Mesenchymal stem cell (in vitro differentiated cells and primary cell): Measurements from ENCODE around the gene DRP2.

Experiments used
- DNase-seq: peaks from one replicate; pipeline ENCODE4 v3.0.0-alpha.2; 2013
- H2AFZ ChIP-seq: one replicate; pipeline ENCODE4 v1.6.1; 2013; ENCODE audit warnings: low read depth, mild to moderate bottlenecking, control low read depth, inconsistent platforms, low read length, moderate library complexity
- H2AK5ac ChIP-seq: 2 replicates; pipeline ENCODE4 v1.6.1; 2013; ENCODE audit warnings: low read length, moderate library complexity, mild to moderate bottlenecking, inconsistent platforms; ENCODE audit not compliant: severe bottlenecking
- H2BK120ac ChIP-seq: one replicate; pipeline ENCODE4 v1.6.1; 2013; ENCODE audit warnings: low read depth, mild to moderate bottlenecking, inconsistent platforms, low read length, moderate library complexity
- H2BK12ac ChIP-seq, 2 experiments: one replicate each; pipeline ENCODE4 v1.6.1; 2013; ENCODE audit warnings: inconsistent platforms in 2 of 2, low read length in 2 of 2, mild to moderate bottlenecking in 2 of 2, moderate library complexity in 2 of 2, control low read depth in 1 of 2
- H2BK15ac ChIP-seq: one replicate; pipeline ENCODE4 v1.6.1; 2013; ENCODE audit warnings: mild to moderate bottlenecking, low read depth, inconsistent platforms; ENCODE audit not compliant: poor library complexity, severe bottlenecking
- H2BK5ac ChIP-seq: 2 replicates; pipeline ENCODE4 v1.6.1; 2013; ENCODE audit warnings: low read depth, mild to moderate bottlenecking, low read length, control low read depth, inconsistent platforms; ENCODE audit not compliant: poor library complexity, severe bottlenecking
- H3K14ac ChIP-seq, 2 experiments: one replicate each; pipeline ENCODE4 v1.6.1; 2013; ENCODE audit warnings: inconsistent platforms in 2 of 2, low read length in 2 of 2, control low read depth in 1 of 2, mild to moderate bottlenecking in 1 of 2, moderate library complexity in 1 of 2
- H3K18ac ChIP-seq, 2 experiments: one replicate each; pipeline ENCODE4 v1.6.1; 2013; ENCODE audit warnings: inconsistent platforms in 2 of 2, low read length in 2 of 2, control low read depth in 1 of 2, low read depth in 1 of 2, mild to moderate bottlenecking in 1 of 2
- H3K23ac ChIP-seq, 2 experiments: one replicate each; pipeline ENCODE4 v1.6.1; 2013; ENCODE audit warnings: inconsistent platforms in 2 of 2, low read length in 2 of 2, mild to moderate bottlenecking in 2 of 2, moderate library complexity in 2 of 2, control low read depth in 1 of 2
- H3K27ac ChIP-seq: 2 replicates; pipeline ENCODE4 v1.5.1; 2013; ENCODE audit warnings: mild to moderate bottlenecking, moderate library complexity, low read length, control low read depth, inconsistent platforms; ENCODE audit not compliant: poor library complexity, severe bottlenecking
- H3K27me3 ChIP-seq, 2 experiments: 2 replicates each; pipeline versions ENCODE4 v1.6.1 to v1.7.0; 2013; ENCODE audit warnings: low read length in 2 of 2, mild to moderate bottlenecking in 2 of 2, moderate library complexity in 2 of 2, control low read depth in 1 of 2, inconsistent platforms in 1 of 2; ENCODE audit not compliant: control insufficient read depth in 1 of 2, insufficient read depth in 1 of 2
- H3K36me3 ChIP-seq, 2 experiments: 2 replicates each; pipeline versions ENCODE4 v1.6.1 to v1.7.0; 2013; ENCODE audit warnings: low read length in 2 of 2, control low read depth in 1 of 2, inconsistent platforms in 1 of 2, low read depth in 1 of 2, mild to moderate bottlenecking in 1 of 2; ENCODE audit not compliant: insufficient read depth in 2 of 2, control insufficient read depth in 1 of 2
- H3K4ac ChIP-seq, 2 experiments: one replicate each; pipeline ENCODE4 v1.6.1; 2013; ENCODE audit warnings: inconsistent platforms in 2 of 2, low read length in 2 of 2, mild to moderate bottlenecking in 2 of 2, moderate library complexity in 2 of 2, control low read depth in 1 of 2, low read depth in 1 of 2
- H3K4me1 ChIP-seq: 2 replicates; pipeline ENCODE4 v1.6.1; 2013; ENCODE audit warnings: low read depth, low read length, control low read depth; ENCODE audit not compliant: control insufficient read depth, insufficient read depth
- H3K4me2 ChIP-seq: 2 replicates; pipeline ENCODE4 v1.6.1; 2013; ENCODE audit warnings: low read length, mild to moderate bottlenecking, inconsistent platforms; ENCODE audit not compliant: poor library complexity, severe bottlenecking
- H3K4me3 ChIP-seq, 2 experiments: 2 replicates each; pipeline versions ENCODE4 v1.5.1 to v1.7.0; 2013; ENCODE audit warnings: low read length in 2 of 2, mild to moderate bottlenecking in 2 of 2, control low read depth in 1 of 2, low read depth in 1 of 2; ENCODE audit not compliant: insufficient read depth in 1 of 2
- H3K79me1 ChIP-seq: replicated peaks from 2 replicates; pipeline ENCODE4 v1.6.1; 2013; ENCODE audit warnings: mild to moderate bottlenecking, control low read depth, low read length, inconsistent platforms; ENCODE audit not compliant: poor library complexity, severe bottlenecking
- H3K9ac ChIP-seq: 2 replicates; pipeline ENCODE4 v1.7.0; 2013; ENCODE audit warnings: mild to moderate bottlenecking, low read length, moderate library complexity
- H3K9me3 ChIP-seq: 2 replicates; pipeline ENCODE4 v1.7.0; 2013; ENCODE audit warnings: mild to moderate bottlenecking, low read length; ENCODE audit not compliant: control insufficient read depth
- H4K8ac ChIP-seq: one replicate; pipeline ENCODE4 v1.6.1; 2013; ENCODE audit warnings: inconsistent platforms, mild to moderate bottlenecking, low read length, moderate library complexity
- H4K91ac ChIP-seq: one replicate; pipeline ENCODE4 v1.6.1; 2013; ENCODE audit warnings: mild to moderate bottlenecking, low read length, inconsistent platforms
- WGBS: methylation state at CpG from one replicate; pipeline ENCODE4 v1.1.7; 2013; ENCODE audit warnings: mixed read lengths; 5-methylcytosine and 5-hydroxymethylcytosine counted together

Gene DRP2

DNA sequence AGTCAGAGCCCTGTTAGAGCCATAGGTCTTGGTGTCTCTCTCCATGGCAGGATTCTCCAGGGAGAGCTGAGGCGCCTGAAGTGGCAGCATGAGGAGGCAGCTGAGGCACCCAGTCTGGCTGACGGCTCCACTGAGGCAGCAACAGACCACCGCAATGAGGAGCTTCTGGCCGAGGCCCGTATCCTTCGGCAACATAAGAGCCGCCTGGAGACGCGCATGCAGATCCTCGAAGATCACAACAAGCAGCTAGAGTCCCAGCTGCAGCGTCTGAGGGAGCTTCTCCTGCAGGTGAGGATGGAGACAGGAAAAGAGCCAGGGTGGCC lies 38.6 kb downstream of the DRP2 start:
- Histone ChIP-seq H4K8ac (peak overlapping the region; percentile 28), H3K27me3 (peaks cover 0 to 44% of the 10 kb centered on the region in 2 experiments), H3K4me2 (no peak overlapping the region), H3K27ac (no peak overlapping the region), H2BK120ac (no peak overlapping the region), H3K4me1 (no peaks in the 10 kb centered on the region), H3K18ac (peak overlapping the region in 1 of 2 experiments; percentile 52), H4K91ac (no peak overlapping the region), H3K79me1 (no peaks in the 10 kb centered on the region), H2BK15ac (no peak overlapping the region), H3K36me3 (no peaks in the 10 kb centered on the region), H2AFZ (no peak overlapping the region), H3K4me3 (no peak overlapping the region), H3K9me3 (no peaks in the 10 kb centered on the region), H2BK5ac (no peak overlapping the region), H3K23ac (no peak overlapping the region), H2AK5ac (no peak overlapping the region), H2BK12ac (peak overlapping the region in 1 of 2 experiments; percentile 54), H3K14ac (no peak overlapping the region), H3K4ac (peak overlapping the region in 1 of 2 experiments; percentile 15), H3K9ac (no peak overlapping the region)
- no peak for DNase-seq
- 95% methylated on average over 11 of the region's 11 CpGs for WGBS

DNA sequence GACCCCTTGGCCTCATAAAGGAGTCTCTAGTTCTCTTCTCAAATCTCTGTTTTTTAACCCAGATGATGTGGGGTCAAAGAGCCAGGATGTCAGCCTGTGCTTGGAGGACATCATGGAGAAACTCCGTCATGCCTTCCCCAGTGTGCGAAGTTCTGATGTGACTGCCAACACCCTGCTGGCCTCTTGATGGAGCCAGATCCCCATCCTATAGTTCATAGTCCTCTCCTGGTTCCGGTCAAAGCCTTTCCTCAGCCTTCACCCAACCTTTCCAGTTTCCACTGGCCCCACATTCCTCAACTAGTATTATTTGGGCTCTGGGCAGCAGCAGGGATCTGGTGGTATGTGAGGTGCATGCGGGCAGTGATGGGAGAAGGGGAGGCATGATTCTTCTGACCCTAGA lies 40.8 kb downstream of the DRP2 start:
- Histone ChIP-seq H2AFZ (no peak overlapping the region), H3K14ac (no peak overlapping the region), H3K27ac (no peak overlapping the region), H2BK12ac (no peak overlapping the region), H3K18ac (no peak overlapping the region), H3K4me3 (no peak overlapping the region), H4K91ac (no peak overlapping the region), H3K27me3 (peaks cover 0 to 33% of the 10 kb centered on the region in 2 experiments), H3K79me1 (no peaks in the 10 kb centered on the region), H2BK15ac (no peak overlapping the region), H3K4me1 (no peaks in the 10 kb centered on the region), H4K8ac (no peak overlapping the region), H2BK120ac (no peak overlapping the region), H3K4ac (no peak overlapping the region), H3K9me3 (no peaks in the 10 kb centered on the region), H3K36me3 (no peaks in the 10 kb centered on the region), H2AK5ac (no peak overlapping the region), H2BK5ac (no peak overlapping the region), H3K4me2 (no peak overlapping the region), H3K23ac (no peak overlapping the region), H3K9ac (no peak overlapping the region)
- 100% methylated on average over 2 of the region's 4 CpGs for WGBS
- peak; percentile 16 for DNase-seq

DNA sequence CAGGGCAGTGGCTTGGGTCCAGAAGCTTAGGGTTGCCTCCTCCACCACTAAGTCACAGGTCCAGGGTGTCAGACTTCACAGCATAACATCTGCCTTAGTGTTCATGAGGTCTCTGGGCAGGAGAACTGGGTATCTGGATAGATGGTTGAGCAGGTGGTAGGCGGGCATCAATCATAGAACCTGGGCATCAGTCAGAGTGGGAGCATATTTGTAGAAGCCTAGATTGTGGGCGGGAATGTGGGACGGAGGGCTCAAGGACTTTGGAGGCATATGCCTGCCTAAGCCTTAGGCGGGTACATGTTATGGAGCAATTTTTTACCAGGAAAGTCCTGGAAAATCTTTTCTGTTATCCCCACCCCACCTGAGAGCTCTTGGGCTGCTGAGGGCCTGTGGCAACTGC lies 43.0 kb downstream of the DRP2 start:
- H4K91ac ChIP-seq: no peak overlapping the region
- DNase-seq: no peak
- no peak overlapping the region for H3K14ac ChIP-seq
- H3K18ac ChIP-seq: no peak overlapping the region
- no peak overlapping the region for H2BK5ac ChIP-seq
- H3K23ac ChIP-seq: no peak overlapping the region
- H3K4me3 ChIP-seq: no peak overlapping the region
- H3K4me1 ChIP-seq: peaks cover 6% of the 10 kb centered on the region
- H3K36me3 ChIP-seq: no peaks in the 10 kb centered on the region
- no peaks in the 10 kb centered on the region for H3K9me3 ChIP-seq
- no peak overlapping the region for H2AK5ac ChIP-seq
- peak overlapping the region; percentile 48 for H2BK15ac ChIP-seq
- no peak overlapping the region for H2AFZ ChIP-seq
- H3K79me1 ChIP-seq: no peaks in the 10 kb centered on the region
- peak overlapping the region; percentile 19 for H2BK120ac ChIP-seq
- no peak overlapping the region for H2BK12ac ChIP-seq
- no peak overlapping the region for H3K9ac ChIP-seq
- no peak overlapping the region for H4K8ac ChIP-seq
- H3K27me3 ChIP-seq: peaks cover 0 to 25% of the 10 kb centered on the region in 2 experiments
- no peak overlapping the region for H3K4ac ChIP-seq
- 97% methylated on average over 4 of the region's 4 CpGs for WGBS
- no peak overlapping the region for H3K4me2 ChIP-seq
- no peak overlapping the region for H3K27ac ChIP-seq

DNA sequence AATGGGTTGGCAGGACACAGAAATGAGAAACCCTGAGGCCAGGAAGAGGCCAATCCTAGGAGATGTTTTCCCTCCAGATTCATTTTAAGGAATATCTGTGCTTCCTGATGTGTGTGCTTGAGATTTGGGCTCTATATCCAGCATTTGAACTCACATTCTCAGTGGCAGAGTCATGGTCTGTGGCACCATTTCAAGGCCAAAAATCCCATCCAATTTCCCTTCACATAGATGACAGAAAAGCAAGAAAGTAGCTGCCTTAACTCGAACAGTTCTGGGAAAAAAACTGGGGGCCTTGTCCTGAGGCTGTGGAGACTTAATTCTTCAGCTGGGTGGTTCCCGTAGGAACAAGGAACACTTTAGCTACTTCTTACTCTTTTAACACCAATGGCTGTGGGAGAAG lies 44.2 kb downstream of the DRP2 start:
- no peak overlapping the region for H3K23ac ChIP-seq
- DNase-seq: no peak
- WGBS: 100% methylated on average over 1 of the region's 2 CpGs

More for the DNA sequence above, 44.2 kb downstream of the DRP2 start:
- no peak overlapping the region for H3K27ac ChIP-seq
- H2BK12ac ChIP-seq: peak overlapping the region in 1 of 2 experiments; percentile 45
- no peaks in the 10 kb centered on the region for H3K36me3 ChIP-seq
- H4K91ac ChIP-seq: peak overlapping the region; percentile 27
- no peaks in the 10 kb centered on the region for H3K79me1 ChIP-seq
- no peak overlapping the region for H2AFZ ChIP-seq
- H3K14ac ChIP-seq: no peak overlapping the region
- no peaks in the 10 kb centered on the region for H3K9me3 ChIP-seq
- H3K4me3 ChIP-seq: no peak overlapping the region
- no peak overlapping the region for H4K8ac ChIP-seq
- peak overlapping the region in 1 of 2 experiments; percentile 1 for H3K18ac ChIP-seq
- peaks cover 0 to 25% of the 10 kb centered on the region in 2 experiments for H3K27me3 ChIP-seq
- H3K4me1 ChIP-seq: peaks cover 6% of the 10 kb centered on the region
- no peak overlapping the region for H2BK15ac ChIP-seq
- H3K4ac ChIP-seq: no peak overlapping the region
- H2BK120ac ChIP-seq: no peak overlapping the region
- no peak overlapping the region for H2AK5ac ChIP-seq
- H3K9ac ChIP-seq: peak overlapping the region; percentile 24
- H3K4me2 ChIP-seq: no peak overlapping the region
- no peak overlapping the region for H2BK5ac ChIP-seq
